PC-3 (cell line): Measurements from ENCODE around the gene GSDME.

Experiments used
- EZH2 ChIP-seq: fragments of 300-600 bp; sonication (generic); IDR thresholded peaks from one replicate; pipeline ENCODE4 v1.6.1; 2017; ENCODE audit warnings: antibody characterized with exemption, mild to moderate bottlenecking, low read length; ENCODE audit not compliant: unreplicated experiment
- EZH2phosphoT487 ChIP-seq: fragments of 300-600 bp; sonication (generic); IDR thresholded peaks from 2 replicates; pipeline ENCODE4 v1.6.1; 2018; ENCODE audit warnings: mild to moderate bottlenecking, antibody characterized with exemption, low read length, borderline replicate concordance
- TF ChIP-seq, protein P1 (sequence below): fragments of 300-600 bp; sonication (generic); conservative IDR thresholded peaks from 2 replicates; pipeline ENCODE4 v1.5.1; 2017; ENCODE audit warnings: antibody characterized with exemption, low read depth, mild to moderate bottlenecking, low read length

DNA sequence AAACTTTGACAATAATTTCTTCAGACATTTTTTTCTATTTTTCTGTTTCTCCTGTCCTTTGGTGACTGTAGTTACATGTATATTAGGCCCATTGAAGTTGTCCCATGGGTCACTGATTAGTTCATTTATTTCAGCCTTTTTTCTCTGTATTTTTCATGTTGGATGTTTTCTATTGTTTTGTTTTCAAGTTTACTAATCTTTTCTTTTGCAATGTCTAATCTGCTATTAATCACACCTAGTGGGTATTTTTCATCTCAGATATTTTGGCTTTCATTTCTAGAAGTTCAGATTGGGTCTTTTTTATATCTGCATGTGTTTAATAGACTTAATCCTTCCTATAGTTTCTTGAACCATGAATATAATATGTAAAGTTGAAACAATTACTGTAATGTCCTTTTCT lies 99.3 kb downstream of the GSDME start:
- no peak for TF ChIP-seq EZH2phosphoT487
- TF ChIP-seq, protein P1, sequence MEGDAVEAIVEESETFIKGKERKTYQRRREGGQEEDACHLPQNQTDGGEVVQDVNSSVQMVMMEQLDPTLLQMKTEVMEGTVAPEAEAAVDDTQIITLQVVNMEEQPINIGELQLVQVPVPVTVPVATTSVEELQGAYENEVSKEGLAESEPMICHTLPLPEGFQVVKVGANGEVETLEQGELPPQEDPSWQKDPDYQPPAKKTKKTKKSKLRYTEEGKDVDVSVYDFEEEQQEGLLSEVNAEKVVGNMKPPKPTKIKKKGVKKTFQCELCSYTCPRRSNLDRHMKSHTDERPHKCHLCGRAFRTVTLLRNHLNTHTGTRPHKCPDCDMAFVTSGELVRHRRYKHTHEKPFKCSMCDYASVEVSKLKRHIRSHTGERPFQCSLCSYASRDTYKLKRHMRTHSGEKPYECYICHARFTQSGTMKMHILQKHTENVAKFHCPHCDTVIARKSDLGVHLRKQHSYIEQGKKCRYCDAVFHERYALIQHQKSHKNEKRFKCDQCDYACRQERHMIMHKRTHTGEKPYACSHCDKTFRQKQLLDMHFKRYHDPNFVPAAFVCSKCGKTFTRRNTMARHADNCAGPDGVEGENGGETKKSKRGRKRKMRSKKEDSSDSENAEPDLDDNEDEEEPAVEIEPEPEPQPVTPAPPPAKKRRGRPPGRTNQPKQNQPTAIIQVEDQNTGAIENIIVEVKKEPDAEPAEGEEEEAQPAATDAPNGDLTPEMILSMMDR: no peak
- TF ChIP-seq EZH2: no peak
